Muscle of arm (tissue), 12 donors: ENCODE results near the gene MSMO1. TPM values are rescaled to one million over a fixed set of nuclear protein-coding genes. Genes with fewer than 3 reads are reported as not detected.

Experiments
- DNase-seq: peaks from one replicate; pipeline ENCODE4 v3.0.0-alpha.2; 2013
- polyA plus RNA-seq, 12 donors: library from polyadenylated mRNA; unstranded; fragments of 120-200 nt; gene quantifications; one replicate each; pipeline ENCODE4 v1.2.1, GENCODE V29; 2013; ENCODE audit not compliant: insufficient read length in 12 of 12

MSMO1 gene
- polyA plus RNA-seq, 12 donors, result 19.9 to 41.4 (median 29.3) TPM; not detected in 1

- DNase-seq, result no peak
Observed at GRCh38 chr4:165386328-165386727, 58.9 kb downstream of the MSMO1 start.

DNA sequence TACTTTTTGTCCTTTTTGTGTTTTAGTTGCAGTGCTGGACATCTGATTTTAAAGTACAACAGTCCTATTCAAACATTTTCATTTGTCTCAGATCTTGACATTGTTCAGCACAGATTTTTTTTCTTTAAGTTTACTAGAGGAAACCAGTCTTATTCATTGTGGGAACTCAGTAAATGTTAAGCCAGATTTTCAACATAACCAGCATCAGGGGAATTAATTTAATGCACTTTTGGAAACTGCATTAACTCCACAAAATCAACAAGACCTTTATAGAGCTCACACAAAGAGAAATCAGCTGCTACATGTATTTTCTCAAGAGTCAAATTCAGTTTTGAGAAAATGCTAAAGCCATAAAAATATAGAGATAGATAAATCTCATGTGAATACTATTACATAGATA lies 61.3 kb downstream of the MSMO1 start:
- peak; percentile 57 for DNase-seq

Other genes starting within 250 kb of the MSMO1 start
- 10 to 100 TPM in 9 of 12 donors, 1 to 10 TPM in 2, not detected in 1; 8.4 to 16.7 (median 12.8) TPM for gene TMEM192, start 214.8 kb upstream of the MSMO1 start, polyA plus RNA-seq
- 10 to 100 TPM in 2 of 12 donors, 1 to 10 TPM in 9, not detected in 1; 7.0 to 12.4 (median 8.5) TPM for gene KLHL2, start 120.1 kb upstream of the MSMO1 start, polyA plus RNA-seq
- 100 to 1,000 TPM in 2 of 12 donors, 10 to 100 TPM in 9, not detected in 1; 53.7 to 131 (median 67.8) TPM for gene CPE, start 51.3 kb downstream of the MSMO1 start, polyA plus RNA-seq